GM19328 (cell line): ENCODE data around the gene PARP2.

ENCODE experiments used
- ATAC-seq: cut with Tn5 transposase; IDR thresholded peaks from one replicate; pipeline ENCODE4 v1.9.1; 2021; ENCODE audit warnings: mild to moderate bottlenecking, moderate library complexity; ENCODE audit not compliant: unreplicated experiment

PARP2 gene

DNA sequence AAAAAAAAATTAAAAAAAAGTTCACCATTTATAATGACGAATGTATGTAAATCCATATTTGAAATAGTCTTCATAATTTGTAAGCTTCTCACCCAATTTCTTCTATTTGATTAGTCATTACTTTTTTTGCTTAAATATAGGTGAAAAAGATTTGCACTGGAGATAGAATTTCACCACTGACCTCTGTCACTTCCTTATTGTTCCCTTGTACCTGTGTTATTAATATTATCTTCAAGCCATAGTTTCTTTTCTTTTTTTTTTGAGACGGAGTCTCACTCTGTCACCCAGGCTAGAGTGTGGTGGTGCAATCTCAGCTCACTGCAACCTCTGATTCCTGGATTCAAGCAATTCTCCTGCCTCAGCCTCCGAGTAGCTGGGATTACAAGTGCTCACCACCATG lies 54.1 kb downstream of the PARP2 start:
- ATAC-seq: no peak

- no peak for ATAC-seq
These were observed 57.1 kb downstream of the PARP2 start for GRCh38 chr14:20400589-20400964.

DNA sequence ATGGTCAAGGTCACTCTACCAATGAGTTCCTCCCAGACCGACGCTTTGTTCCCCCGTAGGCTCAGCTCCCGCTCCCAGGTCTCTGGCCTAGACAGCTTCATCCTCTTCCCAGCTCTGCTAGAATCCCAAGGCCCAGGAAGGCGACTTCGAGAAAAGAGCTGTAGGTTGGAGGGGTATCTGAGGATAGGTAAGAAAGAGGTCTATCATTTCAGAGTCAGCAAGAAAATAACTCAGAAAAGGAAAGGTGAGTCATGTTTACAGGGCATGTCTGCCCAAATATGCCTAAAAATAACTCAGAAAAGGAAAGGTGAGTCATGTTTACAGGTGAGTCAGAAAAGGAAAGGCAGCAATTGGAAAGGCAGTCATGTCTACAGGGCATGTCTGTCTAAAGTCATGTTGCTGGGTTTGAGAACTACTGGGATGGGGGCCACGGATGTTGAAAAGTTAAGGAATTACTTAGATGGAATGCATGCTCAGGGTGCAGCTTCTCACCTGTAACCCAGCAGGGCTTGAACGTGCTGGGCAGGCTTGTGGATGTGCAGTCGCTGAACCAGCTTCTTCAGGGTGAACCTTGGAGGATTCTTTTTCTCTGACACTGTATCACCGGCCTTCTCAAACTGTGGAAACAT lies 57.6 kb downstream of the PARP2 start:
- no peak for ATAC-seq

- no peak for ATAC-seq
These were observed 60.1 kb downstream of the PARP2 start for GRCh38 chr14:20403521-20403920.
